HG02981 (cell line): Measurements from ENCODE around the gene MYH9.
"Not testable (repeated sequence)": the region's sequence is repeated elsewhere in the genome, so short reads cannot be mapped to it uniquely, and the experiment has no call there.

Experiments
- ATAC-seq: cut with Tn5 transposase; IDR thresholded peaks from one replicate; pipeline ENCODE4 v1.9.1; 2021; ENCODE audit warnings: mild to moderate bottlenecking, moderate library complexity; ENCODE audit not compliant: unreplicated experiment

Gene MYH9

DNA sequence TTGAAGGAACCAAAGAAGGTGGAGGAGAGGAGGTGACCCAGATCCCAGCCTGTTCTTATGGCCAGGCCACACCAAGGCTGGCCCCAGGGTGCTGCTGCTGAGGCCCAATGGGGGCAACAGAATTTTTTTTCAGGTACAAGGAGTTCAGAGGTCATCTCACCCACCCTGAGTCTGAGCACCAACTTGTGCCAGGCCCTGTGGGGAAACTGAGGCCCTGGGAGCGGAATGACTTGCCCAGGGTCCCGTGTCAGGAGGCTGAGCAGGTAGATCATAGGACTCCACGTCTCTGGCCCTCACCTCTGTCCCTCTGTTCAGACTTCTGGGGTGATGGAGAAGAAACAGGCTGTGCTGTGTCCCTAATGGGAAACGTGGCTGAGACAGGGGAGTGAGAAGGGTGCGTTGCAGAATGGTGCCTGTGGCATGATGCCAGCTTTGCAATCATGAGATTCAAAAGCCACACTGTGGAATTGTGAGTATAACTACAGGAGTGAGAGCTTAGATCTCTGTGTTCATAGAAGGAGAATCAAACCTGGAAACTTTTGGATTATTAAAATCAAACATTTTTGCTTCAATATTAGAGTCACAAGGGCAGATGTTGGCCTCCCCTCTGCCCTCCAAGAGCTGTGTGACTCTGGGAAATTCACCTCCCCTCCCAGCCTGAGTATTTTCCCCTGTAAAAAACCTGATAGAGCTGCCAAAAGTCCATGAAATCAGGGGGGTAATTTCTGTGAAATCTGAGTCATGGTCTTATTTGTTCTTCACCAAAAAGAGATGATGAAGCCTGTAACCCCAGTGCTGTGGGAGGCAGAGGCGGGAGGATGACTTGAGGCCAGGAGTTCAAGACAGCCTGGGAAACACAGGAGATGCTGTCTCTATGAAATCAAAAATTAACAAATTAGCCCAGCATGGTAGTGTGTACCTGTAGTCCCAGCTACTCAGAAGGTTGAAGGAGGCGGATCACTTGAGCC, 134.0 kb downstream of the MYH9 start:
- no peak for ATAC-seq

DNA sequence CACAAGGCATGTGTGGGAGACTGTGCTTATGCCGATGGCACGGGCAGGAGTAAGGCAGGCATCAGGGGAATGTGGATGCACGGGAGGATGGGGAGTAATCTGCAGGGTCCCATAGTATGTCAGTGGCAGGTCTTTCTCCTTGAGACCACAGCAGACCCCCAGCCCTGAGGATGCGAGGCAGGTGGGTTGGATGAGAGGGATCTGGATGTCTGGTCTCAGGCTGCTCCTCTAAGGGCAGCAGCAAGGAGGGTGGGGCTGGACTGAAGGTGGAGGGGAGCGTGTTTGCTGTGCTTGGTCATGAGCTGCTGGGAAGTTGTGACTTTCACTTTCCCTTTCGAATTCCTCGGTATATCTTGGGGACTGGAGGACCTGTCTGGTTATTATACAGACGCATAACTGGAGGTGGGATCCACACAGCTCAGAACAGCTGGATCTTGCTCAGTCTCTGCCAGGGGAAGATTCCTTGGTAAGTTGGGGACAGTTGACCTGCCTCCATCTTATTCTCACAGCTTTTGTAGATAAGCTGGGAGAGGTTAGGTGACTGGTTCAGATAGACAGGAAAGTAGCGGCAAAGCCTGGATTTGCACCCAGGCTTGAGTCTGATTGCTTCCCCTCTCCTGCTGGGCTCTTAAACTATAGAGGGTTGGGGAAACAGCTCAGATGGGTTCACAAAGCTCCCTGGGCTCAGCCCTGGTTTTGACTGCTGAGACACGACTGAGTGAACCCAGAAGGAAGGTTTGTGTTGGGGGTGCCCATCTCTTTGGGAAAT, 134.8 kb downstream of the MYH9 start, which contains the start of gene APOL1:
Gene APOL1, plus strand, starts transcription at position 380 of the 769 bp plus-strand sequence. CDS start 1,823 bp downstream, outside the sequence.
- peak; percentile 66 for ATAC-seq

DNA sequence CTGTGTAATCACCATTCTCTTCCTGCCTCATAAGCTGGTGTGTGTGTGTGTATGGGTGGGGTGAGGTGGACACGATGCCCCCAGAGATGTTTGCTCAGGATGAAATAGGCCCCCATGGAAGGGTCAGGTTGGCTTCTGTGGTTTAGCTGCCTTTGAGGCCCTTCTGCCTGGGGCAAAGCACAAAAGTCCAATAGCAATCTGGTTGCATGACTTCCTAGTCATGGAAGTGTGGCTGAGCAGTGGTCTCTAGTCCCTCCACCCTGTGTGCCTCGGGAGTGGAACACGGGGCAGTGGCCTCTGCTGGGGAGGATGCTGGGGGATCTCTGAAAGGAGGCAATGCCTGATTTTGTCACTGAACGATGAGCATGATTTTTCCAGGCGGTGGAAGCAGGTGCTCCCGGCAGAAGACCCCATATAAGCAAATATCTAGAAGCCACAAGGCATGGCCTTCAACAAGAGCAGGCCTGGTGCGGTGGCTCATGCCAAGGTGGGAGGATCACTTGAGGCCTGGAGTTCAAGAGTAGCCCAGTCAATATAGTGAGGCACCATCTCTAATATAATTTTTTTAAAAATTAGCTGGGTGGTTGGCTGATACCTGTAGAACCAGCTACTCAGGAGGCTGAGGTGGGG, 135.7 kb downstream of the MYH9 start:
- ATAC-seq = not testable (repeated sequence)

DNA sequence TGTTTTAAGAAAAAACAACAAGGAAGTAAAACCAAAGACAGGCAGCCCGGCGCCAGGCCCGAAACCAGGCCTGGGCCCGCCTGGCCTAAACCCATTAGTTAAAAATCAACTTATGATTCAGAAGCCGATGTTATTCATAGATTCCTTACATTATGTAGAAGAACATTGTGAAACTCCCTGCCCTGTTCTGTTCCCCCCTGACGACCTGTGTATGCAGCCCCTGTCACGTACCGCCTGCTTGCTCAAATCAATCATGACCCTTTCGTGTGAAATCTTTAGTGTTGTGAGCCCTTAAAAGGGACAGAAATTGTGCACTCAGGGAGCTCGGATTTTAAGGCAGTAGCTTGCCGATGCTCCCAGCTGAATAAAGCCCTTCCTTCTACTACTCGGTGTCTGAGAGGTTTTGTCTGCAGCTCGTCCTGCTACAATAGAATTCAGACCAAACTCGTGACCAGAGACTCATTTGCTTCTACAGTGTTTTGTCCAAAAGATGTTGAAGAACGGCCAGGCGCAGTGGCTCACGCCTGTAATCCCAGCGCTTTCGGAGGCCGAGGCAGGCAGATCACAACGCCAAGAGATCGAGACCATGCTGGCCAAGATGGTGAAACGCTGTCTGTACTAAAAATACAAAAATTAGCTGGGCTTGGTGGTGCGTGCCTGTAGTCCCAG, 137.3 kb downstream of the MYH9 start:
- ATAC-seq = not testable (repeated sequence)

DNA sequence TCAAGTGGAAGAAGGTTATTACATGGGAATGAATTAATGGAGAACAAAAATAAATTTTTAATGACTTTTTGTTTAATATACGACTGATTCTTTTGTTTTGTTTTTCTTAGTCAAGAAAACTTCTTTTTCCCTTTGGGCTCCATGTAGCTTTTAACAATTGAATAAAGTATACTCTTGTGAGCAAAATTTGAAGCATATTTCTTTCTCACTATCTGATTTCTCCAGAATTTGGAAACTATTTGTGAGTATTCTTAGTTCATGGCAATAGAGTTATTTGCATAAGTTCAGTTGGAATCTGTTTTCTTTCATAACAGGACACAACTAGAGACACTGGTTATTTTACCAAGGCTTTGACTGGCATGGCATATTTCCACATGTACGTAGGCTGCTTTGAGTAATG, 138.6 kb downstream of the MYH9 start:
- no peak for ATAC-seq

DNA sequence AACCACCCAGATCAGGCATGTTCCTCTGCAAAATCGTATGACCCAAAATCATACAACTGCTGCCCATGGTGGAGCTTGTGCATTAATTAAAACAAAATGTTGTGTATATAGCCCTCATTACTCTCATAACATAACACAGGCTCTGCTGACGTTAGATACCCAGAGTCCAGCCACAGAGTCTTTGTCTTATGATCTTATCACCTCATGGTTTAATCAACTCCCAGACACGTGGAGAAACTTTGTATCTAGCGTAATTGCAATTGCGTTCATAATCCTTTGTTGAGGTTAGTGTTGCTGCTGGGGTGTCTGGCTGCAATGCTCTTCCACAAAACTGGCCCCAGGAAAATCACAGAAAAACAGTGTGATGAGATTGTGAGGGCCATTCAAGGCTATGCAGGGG, 139.8 kb downstream of the MYH9 start:
- ATAC-seq = no peak

DNA sequence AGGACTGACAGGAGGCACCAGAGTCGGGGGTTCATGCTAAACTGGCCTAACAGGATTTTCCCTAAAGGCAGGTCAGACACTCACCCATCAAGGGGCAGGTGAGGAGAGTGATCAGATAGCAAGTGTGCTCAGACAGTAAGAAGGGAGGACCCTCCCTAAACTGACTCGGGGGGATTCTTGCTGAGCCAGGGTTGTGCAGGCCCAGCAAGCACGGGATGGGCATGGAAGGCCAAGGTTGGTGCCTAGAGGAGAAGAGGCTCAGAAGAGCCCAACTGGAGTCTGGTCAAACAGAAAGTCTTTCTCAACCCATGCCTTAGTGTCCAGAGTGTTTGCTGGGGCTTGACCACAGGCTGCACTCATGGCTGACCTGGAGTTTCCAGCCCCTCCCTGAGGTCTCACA, 141.0 kb downstream of the MYH9 start:
- no peak for ATAC-seq

DNA sequence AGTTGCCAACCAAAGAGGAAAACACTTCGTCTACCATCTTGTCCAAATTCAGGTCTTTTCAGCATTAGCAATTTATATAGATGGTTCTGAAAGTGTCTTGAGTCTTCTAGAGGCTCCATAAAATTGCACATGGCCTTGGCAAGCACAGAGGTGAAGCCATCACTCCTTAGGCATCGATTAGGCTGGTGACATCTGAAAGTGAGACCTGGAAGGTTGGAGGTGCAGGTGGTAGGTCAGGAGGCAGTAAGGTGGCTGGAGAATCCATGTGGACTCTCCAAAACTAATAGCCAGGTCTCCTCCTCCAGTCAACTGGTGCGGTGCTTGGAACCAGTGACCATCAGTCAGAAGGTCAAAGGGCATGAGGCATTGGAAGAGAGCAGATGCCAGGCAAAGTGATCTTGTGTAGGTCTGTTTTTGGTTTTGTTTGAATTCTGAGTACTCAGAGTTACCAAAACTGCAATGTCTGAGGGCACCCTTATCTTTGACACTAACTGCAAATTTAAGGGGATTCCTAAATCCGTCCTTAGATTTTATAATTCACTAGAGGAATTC, 141.9 kb downstream of the MYH9 start:
- no peak for ATAC-seq

DNA sequence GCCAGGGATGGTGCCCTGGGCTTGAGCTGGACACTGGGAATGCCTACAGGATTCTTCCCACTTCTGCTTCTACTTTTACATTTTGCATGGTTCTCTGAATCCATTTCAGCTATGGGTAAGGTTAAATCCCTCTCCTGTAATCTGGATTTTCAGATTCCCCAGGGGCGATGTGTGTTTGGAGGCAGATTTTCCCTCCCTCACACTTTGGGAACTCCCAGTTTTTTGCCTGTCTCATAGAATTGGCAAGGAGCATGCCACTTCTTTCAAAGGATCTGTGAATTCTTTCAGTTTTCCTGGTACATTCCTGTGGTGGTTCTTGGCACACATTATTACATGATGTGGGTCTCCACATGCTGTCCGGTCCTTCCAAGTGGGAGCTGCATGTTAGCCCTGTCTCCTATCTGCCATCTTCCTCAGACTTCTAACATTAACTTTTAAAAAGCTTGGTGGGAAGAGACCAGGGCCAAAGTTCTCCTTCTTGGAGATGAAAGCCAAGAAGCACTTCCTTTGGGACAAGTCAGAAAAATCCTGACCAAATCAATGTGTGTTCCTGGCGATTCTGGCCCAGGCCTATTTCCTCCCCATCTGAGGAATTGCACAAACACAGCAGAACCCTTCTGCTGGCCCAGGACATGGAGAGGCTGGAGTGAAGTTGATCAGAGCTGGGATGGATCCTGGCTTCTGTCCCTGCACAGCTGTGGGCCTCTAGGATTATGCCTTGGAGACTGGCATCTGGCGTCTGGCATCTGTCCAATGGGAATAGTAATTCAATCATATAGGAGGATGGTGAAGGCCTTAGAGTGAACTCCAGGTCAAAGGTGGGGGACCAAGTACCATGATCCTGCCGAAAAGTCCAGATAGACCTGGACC, 143.0 kb downstream of the MYH9 start:
- no peak for ATAC-seq

DNA sequence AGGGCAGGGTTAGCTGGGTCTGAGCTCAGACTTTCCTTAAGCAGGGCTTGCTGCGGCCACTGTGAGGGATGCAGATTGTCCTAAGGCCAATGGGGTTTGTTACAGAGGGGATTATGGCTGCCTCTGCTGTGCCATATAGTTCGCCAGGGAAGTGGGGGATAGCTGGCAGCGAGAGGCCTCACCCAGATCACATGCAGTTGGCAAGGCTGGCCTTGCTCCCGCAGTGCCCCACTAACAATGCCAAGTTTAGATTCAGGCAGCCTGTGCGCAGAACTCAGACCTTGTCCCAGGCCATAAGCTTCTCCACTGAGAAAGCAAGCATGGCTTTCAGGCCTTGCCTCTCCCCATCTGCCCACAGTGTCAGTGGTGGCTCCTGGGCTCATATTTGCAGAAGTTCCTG, 143.8 kb downstream of the MYH9 start:
- ATAC-seq = no peak

DNA sequence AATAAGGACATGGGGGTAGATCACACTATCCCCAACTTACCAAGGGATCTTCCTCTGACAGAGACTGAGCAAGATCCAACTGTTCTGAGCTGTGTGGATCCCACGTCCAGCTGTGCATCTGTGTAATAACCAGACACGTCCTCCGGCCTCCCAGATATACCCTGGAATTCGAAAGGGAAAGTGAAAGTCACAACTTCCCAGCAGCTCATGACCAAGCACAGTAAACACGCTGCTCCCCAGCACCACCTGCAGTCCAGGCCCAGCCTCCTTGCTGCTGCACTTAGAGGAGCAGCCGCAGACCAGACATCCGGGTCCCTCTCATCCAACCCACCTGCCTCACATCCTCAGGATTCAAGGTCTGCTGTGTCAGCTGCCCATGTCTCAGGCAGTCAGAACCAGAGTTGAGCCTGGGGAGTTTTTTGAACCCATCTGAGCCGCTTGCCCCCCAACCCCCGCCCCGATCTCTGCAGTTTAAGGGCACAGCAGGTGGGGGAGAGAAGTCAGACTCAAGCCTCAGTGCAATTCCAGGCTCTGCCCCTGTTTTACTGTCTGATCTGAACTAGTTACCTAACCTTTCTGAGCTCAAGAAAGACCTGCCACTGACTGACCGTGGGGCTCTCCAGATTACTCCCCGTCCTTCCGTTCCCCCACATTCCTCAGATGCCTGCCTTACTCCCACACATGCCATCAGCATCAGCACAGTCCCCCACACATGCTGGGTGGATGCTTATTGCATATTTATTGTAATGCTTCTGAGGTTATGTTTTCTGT, 148.2 kb downstream of the MYH9 start, which contains the start of gene APOL2:
Gene APOL2, minus strand, starts transcription at position 127 of the 771 bp plus-strand sequence. CDS start 6,365 bp downstream, outside the sequence.
- ATAC-seq = peak; percentile 89

DNA sequence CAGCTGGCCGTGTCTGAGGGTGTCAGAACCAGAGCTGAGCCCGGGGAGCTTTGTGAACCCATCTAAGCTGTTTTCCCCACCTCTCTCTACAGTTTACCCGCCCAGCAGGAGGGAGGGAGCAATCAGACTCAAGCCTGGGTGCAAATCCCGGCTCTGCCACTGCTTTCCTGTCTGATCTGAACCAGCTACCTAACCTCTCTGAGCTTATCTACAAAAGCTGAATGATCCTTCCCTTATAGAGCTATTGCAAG, 148.7 kb downstream of the MYH9 start:
- peak; percentile 13 for ATAC-seq

DNA sequence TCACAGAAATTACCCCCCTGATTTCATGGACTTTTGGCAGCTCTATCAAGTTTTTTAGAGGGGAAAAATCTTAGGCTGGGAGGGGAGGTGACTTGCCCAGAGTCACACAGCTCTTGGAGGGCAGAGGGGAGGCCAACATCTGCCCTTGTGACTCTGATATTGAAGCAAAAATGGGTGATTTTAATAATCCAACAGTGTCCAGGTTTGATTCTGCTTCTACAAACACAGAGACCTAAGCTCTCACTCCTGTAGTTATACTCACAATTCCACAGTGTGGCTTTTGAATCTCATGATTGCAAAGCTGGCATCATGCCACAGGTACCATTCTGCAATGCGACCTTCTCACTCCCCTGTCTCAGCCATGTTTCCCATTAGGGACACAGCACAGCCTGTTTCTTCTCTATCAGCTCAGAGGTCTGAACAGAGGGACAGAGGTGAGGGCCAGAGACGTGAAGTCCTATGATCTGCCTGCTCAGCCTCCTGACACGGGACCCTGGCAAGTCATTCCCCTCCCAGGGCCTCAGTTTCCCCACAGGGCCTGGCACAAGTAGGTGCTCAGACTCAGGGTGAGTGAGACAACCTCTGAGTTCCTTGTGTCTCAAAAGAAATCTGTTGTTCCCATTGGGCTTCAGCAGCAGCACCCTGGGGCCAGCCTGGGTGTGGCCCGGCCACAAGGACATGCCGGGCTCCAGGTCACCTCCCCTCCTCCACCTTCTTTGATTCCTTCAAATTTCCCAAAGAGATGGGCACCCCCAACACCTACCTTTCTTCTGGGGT, 149.2 kb downstream of the MYH9 start:
- no peak for ATAC-seq

DNA sequence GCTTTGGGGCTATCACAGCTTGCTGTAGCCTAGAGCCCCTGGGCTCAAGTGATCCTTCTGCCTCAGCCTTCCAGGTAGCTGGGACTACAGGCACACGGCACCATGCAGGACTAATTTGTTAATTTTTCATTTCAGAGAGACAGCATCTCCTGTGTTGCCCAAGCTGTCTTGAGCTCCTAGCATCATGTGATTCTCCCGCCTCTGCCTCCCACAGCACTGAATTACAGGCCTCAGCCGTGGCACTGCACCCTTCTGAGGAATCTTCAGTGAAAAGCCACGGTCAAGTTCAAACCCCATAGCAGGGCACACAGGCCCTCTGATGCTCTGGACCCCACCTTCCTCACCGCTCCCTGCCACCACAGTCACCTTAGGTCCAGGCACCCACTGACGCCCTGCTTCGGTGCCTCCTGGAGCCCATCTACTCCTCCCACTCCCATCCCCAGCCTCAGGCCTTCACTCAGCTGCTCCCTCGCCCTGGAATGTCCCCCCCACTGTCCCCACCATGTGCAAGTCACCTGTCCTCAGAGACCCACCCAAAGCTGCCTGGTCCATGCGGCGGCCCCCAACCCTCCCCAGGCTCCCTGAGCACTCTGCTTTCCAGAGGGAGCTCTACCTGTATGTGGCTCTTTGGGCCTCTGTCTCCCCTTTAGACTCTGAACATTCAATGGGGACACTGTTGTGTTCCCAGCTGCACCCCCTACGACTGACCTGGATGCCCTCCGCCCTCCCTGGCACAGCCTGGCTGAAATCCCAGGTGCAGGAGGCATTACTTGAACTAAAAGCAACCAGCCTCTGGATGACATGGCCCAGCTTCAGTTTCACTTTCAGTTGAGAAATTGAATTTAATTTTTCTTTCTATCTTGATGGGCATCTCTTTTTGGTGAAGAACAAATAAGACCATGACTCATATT, 150.1 kb downstream of the MYH9 start:
- no peak for ATAC-seq

DNA sequence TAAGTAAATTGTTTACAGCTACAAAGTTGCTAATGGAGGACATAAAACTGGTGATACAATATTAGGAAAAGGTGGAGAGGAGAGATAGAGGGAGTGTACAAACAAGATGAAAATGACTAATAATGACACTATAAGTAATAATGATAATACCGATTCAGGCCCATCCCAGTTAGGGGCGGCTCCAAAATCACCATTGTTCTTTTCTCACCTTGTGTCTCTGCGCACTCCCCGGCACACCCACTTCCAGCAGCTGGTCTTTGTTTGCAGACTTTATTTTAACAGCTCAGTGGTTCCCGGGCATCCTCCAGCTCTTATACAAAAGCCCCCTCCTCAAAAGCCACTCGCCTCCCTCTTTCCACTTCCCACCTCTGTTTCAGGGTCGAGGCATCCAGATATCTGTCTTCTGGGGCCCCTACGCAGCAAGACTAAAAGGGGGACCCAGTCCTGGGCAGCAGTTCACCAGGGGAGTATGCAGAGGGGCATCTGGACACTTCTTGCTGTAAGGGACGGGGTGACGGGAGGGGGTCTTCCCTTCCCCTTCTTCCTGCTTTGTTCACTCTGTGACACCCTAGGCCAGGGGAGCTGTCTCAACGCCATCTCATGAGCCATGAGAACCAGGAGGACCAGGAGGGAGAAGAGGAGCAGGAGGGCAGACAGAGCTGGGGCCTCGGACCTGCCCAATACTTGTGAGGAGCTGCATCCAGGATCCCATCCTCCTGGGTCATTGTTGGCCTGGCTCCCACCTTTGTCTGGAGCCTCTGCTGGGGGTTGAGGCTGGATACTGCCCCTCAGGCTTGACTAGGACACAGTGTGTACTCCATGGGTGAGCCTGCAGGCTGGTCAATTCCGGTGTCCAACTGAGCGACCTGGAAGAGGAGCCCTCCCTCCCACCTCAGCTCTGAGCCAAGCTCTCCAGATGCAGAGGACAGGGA, 151.1 kb downstream of the MYH9 start:
- ATAC-seq = no peak

DNA sequence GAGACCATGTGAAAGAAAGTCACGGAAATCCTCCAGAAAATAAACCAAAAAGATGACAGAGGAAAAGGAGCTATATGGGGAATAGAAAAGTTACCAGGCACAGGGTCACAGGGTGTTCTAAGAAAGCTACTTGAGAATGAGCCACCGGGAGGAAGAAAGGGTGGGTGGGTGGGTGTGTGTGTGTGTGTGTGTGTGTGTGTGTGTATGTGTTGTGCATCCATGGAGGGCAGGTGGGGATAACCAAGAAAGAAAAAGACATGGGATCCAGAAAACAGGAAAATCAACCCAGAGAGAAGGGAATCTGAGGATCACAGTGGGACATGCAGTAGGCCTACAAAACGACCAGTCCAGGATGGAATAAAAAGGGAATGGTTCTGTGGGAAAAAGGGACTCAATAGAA, 152.2 kb downstream of the MYH9 start:
- no peak for ATAC-seq
